Measurements from ENCODE around the gene ADAMTS16. TPM values are rescaled to one million over a fixed set of nuclear protein-coding genes. Genes with fewer than 3 reads are reported as not detected.

ADAMTS16 gene
- total RNA-seq, 4 donors from 2014 or later, result 1.5 to 2.8 (median 2.0) TPM

- H3K9me3 ChIP-seq, result no peaks in the 10 kb centered on the region
- no peak for DNase-seq (ENCODE audit: low spot score in 2 of 2)
- H3K4me1 ChIP-seq, result no peaks in the 10 kb centered on the region
- no peak overlapping the region for H3K27ac ChIP-seq
- no peaks in the 10 kb centered on the region for H3K36me3 ChIP-seq
- WGBS, 2 donors, result 90 to 100% methylated on average over 2 of the region's 2 CpGs
- TF ChIP-seq POLR2A (IDR thresholded peaks at IDR 0.05) (no peak), CTCF (IDR thresholded peaks at IDR 0.05) (no peak), EP300 (IDR thresholded peaks at IDR 0.05) (no peak)
- no peaks in the 10 kb centered on the region for H3K27me3 ChIP-seq
- H3K4me3 ChIP-seq, result no peak overlapping the region
Measured at GRCh38 chr5:5323551-5323950, 183.4 kb downstream of the ADAMTS16 start.

GRCh38 chr5:5326115-5326758 is 186.1 kb downstream of the ADAMTS16 start:
- H3K27ac ChIP-seq, result no peak overlapping the region
- peaks cover 0 to 7% (median 0%) of the 10 kb centered on the region in 4 donors for H3K4me1 ChIP-seq
- no peak overlapping the region for H3K4me3 ChIP-seq
- WGBS, 2 donors, result 56 to 57% methylated on average over 9 of the region's 9 CpGs
- no peak for DNase-seq (ENCODE audit: low spot score in 2 of 2)
- TF ChIP-seq POLR2A (IDR thresholded peaks at IDR 0.05) (no peak), CTCF (IDR thresholded peaks at IDR 0.05) (no peak), EP300 (IDR thresholded peaks at IDR 0.05) (no peak)
- no peaks in the 10 kb centered on the region for H3K27me3 ChIP-seq
- no peaks in the 10 kb centered on the region for H3K36me3 ChIP-seq
- no peaks in the 10 kb centered on the region for H3K9me3 ChIP-seq

GRCh38 chr5:5327126-5327525 is 187.0 kb downstream of the ADAMTS16 start:
- DNase-seq (ENCODE audit: low spot score in 2 of 2), result no peak
- H3K36me3 ChIP-seq, result no peaks in the 10 kb centered on the region
- TF ChIP-seq CTCF (IDR thresholded peaks at IDR 0.05) (no peak), POLR2A (IDR thresholded peaks at IDR 0.05) (no peak)
- no peaks in the 10 kb centered on the region for H3K27me3 ChIP-seq
- H3K9me3 ChIP-seq, result no peaks in the 10 kb centered on the region
- peaks cover 0 to 11% (median 0%) of the 10 kb centered on the region in 4 donors for H3K4me1 ChIP-seq
- WGBS, 2 donors, result 72 to 81% methylated on average over 8 of the region's 8 CpGs
- no peak overlapping the region for H3K27ac ChIP-seq
- H3K4me3 ChIP-seq, result no peak overlapping the region

GRCh38 chr5:5330728-5331452 is 190.8 kb downstream of the ADAMTS16 start:
- Histone ChIP-seq H3K27me3 (no peaks in the 10 kb centered on the region), H3K4me3 (no peak overlapping the region), H3K9me3 (no peaks in the 10 kb centered on the region), H3K27ac (no peak overlapping the region), H3K4me1 (peaks cover 0 to 11% (median 0%) of the 10 kb centered on the region in 4 donors), H3K36me3 (no peaks in the 10 kb centered on the region)
- WGBS, 2 donors, result 64 to 74% methylated on average over 4 of the region's 4 CpGs
- TF ChIP-seq POLR2A (IDR thresholded peaks at IDR 0.05) (no peak), EP300 (IDR thresholded peaks at IDR 0.05) (no peak), CTCF (IDR thresholded peaks at IDR 0.05) (no peak)
- no peak for DNase-seq (ENCODE audit: low spot score in 2 of 2)

- peaks cover 0 to 11% (median 0%) of the 10 kb centered on the region in 4 donors for H3K4me1 ChIP-seq
- H3K27ac ChIP-seq, result no peak overlapping the region
- TF ChIP-seq EP300 (IDR thresholded peaks at IDR 0.05) (no peak), CTCF (IDR thresholded peaks at IDR 0.05) (no peak), POLR2A (IDR thresholded peaks at IDR 0.05) (no peak)
- H3K9me3 ChIP-seq, result no peaks in the 10 kb centered on the region
- no peaks in the 10 kb centered on the region for H3K36me3 ChIP-seq
- no peak for DNase-seq (ENCODE audit: low spot score in 2 of 2)
- H3K4me3 ChIP-seq, result no peak overlapping the region
- WGBS, 2 donors, result 79 to 82% methylated on average over 6 of the region's 6 CpGs
- no peaks in the 10 kb centered on the region for H3K27me3 ChIP-seq
Measured at GRCh38 chr5:5331848-5332247, 191.7 kb downstream of the ADAMTS16 start.
